SKM-1 treated with dmso at 0.1 percent for 144 hours (cell line): ENCODE results near the gene SLC1A7.

Source experiments
- DNase-seq: peaks from one replicate; lab custom pipeline; 2025; ENCODE audit not compliant: unreplicated experiment; lab: John Stamatoyannopoulos, UW

Gene SLC1A7

GRCh38 chr1:53077599-53077965 lies 64.9 kb downstream of the SLC1A7 start:
- no peak for DNase-seq

GRCh38 chr1:53076721-53077598 lies 65.5 kb downstream of the SLC1A7 start:
- no peak for DNase-seq

DNA sequence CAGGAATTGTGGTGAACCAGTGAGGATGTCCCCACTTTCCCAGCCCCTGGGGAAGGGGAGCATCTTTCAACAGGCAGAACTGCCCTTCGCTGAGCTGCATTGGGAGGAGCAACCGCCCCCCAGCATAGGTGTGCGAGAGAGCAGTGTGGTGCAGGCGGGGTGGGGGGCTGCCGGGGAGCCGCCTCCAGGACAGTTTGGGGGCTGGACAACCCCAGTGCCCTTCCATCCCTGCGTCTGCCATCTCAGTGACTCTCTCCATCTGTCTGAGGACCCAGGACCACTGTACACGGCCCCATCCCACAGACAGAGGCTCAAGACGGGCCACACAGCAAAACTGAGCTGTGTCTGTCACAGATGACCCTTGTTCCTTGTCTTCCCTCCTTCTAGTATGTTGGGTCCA lies 66.3 kb downstream of the SLC1A7 start:
- no peak for DNase-seq

DNA sequence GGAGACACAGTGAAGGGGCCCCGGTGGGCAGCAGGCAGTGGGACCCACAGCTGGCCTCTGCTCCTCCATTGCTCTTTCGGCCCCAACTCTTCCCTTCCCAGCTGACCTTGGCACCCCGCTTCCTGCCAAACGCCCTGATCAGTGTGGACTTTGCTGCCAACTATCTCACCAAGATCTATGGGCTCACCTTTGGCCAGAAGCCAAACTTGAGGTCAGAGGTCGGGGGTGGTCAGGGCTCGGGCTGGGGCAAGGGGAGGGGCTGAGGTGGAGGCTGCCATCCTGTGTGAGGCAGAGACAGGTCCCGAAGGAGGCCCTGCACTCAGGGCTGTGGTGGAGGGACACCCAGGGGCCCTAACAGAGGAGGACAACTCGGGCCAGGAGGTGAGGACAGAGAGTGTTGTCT lies 66.7 kb downstream of the SLC1A7 start:
- no peak for DNase-seq

DNA sequence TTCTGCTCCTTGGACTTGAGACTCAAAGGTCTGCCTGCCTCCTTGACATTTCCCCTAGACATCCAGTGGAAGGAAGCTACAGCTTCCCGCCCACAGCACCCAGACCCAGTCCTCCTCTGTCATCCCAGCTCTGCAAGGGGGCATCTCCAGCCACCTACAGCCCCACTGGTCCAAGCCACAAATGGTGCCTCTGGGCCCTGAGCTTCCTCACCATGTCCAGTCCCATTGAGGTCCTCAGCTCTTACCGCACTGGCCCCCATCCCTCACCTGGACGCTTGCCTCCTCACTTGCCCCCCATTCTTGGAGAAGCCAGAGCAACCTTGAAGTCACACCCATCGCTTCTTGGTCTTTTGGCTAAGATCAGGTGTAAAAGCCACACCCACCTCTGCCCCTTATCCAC lies 67.2 kb downstream of the SLC1A7 start:
- no peak for DNase-seq

GRCh38 chr1:53074313-53075154 lies 67.9 kb downstream of the SLC1A7 start:
- no peak for DNase-seq

DNA sequence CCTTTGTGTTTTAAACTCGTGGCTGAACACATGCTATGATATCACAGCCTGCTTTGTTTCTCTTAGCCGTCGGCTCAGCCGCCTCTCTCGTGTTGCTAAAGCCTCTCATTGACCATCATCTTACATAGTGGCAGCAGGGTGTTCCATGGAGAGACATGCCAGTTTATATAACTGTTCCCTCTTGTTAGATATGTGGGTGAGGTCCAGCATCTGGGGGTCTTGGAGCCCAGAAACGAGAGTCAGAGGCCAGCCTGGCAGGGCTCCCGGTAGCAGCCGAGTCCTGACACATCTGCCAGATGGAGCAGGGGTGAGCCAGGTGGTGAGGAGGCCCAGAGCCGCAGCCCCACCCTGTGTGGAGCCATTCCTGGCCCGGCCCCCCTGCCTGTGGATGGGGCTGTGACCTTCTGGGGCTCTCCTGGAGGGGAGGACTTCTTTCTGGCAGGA lies 68.5 kb downstream of the SLC1A7 start:
- DNase-seq = no peak

DNA sequence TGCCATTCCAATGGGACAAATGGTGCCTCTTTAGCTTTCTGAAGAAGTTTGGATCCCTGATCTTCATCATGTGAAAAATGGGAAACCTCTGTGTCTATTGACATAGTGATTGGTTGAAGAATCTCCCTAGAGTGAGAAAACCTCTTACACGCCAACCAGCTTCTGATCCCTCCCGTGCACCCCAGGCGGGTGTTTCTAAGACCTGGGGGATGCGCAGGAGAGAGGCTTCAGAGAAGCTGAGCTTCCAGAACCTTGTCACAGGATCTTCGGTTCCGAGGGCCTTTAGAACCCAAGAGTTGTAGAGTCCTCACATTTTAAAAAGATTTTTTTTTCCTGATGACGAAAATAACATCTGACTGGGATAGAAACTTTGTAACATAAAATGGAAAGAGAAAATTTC lies 69.2 kb downstream of the SLC1A7 start:
- DNase-seq = no peak

DNA sequence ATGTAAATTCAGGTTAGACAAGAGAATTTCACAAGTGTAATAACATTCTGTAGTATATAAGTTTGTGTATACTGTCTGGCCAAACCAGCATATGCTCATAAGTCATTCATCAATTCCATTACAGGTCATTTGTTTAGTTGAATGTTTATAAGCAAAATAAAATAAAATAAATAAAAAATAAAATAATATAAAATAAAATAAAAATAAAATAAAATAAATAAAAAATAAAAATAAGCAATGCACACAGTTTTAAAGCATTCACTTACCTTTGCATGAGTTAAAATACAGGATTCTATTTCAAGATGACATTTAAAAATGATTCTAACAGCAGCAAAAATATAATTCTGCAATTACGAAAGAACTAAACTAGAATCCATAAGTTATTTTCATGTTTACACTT lies 70.5 kb downstream of the SLC1A7 start:
- DNase-seq = no peak

DNA sequence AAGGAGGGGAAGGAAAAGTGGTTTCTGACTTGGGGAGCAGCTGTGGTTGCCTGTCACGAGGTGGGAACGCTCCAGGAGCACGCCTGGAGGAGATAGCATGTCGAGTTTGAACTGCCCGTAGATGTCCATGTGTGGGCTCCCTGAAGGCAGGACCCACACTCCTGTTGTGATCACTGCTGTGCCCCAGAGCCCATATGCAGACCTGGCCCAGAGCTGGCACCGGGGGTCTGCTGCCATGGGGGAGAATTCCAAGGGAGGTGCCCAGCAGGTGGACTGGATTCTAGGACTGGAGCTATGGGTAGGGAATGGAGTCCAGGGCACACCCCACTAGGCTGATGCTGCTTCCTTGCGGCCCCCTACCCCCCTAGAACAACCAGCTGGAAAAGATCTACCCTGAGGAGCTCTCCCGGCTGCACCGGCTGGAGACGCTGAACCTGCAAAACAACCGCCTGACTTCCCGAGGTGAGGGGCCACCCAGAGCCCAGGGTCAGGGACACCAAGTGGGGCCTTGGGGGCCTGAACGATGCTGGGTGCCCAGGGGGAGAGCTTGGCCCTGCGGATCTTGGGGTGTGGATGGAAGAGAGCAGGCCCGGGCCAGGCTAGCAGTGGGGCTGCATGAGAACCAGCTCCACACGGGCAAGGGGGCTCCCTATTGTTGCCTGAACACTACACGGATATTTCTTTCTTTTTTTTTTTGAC lies 71.1 kb downstream of the SLC1A7 start:
- no peak for DNase-seq

- no peak for DNase-seq
Observed at GRCh38 chr1:53070621-53071020, 71.8 kb downstream of the SLC1A7 start.

GRCh38 chr1:53069663-53070327 lies 72.6 kb downstream of the SLC1A7 start:
- no peak for DNase-seq

DNA sequence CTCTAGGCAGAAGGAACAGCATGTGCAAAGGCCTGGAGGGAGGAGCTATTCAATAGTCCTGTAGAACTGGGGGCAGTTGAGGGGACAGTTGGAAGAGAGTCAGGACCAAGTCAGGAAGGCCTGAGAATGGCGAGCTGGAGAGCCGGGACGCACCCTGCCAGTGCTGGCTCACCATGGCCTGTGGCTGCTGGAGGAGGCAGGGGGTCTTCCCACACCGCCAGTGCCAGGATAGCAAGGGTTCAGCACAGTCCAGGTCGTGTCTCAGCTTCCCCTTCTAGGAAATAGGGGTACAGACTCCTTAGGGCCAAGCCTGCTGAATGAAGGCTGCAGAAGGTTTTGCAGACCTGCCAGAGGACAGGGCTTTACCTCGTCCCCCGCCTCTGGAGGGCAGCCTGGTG lies 73.2 kb downstream of the SLC1A7 start:
- no peak for DNase-seq

DNA sequence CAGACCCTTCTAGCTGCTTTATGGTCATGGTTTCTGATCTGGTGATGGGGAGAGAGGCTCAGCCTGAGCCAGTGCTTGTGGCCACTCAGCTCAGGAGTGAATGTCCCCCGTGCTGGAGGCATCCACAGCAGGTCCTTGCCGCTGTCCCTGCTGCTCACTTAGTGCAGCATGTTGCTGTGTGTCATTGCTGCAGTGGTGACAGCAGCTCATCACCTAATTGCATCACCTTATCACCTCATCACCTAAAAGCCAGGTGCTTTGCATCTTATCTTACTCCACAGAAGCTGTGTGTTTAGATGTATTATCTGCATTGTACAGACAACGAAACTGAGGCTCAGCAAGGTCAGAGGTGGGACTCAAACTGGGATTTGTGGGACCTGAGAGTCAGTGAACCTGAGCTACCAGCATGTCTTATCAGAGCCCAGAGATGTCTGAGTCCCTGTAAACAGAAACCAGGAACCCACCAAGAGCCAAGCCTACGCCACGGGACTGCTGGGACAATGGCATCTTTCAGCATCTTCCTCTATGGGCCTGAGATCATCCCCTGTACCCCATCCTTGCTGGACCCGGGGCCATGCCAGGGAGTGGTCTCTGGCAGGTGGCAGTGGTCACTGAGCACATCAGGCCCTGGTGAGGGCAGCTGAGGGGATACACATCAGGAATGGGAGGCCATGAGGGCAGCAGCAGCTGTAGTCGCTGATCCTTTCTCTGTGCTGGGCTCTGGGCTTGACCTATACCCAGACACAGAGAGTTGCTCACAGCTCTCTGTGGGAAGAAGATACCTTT lies 73.9 kb downstream of the SLC1A7 start:
- no peak for DNase-seq

- DNase-seq = no peak
Observed at GRCh38 chr1:53067886-53068285, 74.6 kb downstream of the SLC1A7 start.

DNA sequence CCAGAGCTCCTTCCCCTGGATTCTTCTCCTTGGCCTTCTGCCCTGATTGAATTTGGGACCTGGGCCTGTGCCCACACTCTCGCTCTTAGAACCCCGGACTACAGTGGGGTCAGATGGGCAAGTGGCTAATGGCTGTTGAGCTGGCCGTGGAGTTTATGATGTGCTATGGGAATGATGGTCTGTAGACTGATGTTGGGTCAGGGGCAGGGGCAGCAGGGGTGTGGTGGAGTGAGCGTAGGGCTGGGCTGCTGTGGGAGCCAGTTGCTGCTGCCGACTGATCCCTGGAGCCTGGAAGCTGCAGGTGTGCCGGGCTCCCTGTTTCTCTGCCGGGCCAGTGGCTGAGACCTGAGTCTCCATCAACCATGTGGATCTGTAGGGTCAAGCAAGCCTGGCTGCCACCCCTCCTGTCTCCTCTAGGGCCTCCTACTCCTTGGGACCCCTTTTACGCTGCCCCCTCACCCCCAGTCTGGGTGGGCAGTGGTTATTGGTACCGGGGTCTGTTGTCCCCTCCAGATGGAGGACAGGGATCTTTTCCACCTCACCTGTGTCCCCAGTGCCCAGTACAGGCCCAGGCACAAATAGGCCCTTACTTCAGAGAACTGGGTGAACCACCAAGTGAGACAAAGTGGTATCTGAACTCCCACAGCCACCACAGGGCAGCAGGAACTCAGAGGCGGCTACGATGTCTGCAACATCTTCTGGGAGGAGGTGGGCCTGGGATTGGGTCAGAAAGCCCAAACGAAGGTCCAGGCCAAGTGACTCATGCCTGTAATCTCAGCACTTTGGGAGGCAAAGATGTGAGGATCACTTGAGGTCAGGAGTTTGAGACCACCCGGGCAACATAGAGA lies 75.3 kb downstream of the SLC1A7 start:
- DNase-seq = no peak

- DNase-seq = no peak
Observed at GRCh38 chr1:53066488-53066887, 76.0 kb downstream of the SLC1A7 start.

DNA sequence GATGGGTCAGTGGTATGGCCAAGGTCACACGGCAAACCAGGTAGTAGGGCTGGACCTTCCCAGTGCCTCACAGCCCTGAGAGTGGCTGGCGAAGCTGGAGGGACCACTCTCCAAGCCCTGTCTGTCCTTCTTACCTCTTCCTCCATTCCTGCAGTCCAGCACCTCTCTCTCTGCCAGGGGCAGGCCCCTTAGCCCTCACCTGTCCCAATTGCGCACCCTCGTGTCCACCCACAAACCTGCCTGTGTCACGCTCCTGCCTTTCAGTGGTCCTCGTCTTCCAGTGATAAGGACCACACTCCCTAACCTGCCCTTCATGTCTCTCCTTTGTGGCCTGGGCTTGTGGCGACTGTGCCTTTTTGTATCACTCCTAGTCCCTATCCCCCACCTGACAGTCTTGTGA lies 77.0 kb downstream of the SLC1A7 start:
- no peak for DNase-seq

DNA sequence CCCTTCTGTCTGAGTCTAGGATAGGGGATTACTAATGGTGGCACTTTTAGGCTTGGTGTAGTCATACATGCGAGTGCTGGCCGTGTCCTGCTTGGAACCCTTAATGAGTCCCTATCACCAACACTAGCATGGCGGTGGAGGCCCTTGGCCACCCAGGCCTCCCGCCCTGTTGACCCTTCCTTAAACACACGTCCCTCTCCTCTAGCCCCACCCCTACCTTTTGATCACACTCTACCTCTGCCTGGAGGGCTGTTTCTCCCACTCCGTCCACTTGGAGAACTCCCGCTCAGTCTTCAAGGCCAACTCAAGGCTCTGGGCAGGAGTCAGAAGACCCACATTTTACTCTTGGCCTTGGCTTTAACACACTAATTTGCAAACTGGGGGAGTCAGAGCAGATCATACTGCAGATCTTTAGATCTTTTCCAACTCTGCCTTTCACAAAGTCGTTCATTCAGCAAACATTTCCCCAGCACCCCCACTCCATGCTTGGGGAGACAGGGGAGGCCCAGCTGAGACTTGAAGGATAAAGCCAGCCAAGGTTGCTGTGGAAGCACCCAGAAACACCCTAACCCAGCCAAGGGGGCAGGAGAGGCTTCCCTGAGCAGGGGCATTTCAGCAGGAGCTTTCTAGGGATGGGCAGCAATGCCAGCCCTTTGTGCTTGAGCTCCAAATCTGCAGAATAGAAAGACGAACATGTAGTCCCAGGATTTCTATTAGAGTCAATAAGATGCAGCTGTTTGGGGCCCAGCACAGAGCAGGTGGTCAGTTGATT lies 78.5 kb downstream of the SLC1A7 start:
- DNase-seq = no peak
